COR-L47 (cell line): ENCODE data around the gene DHCR7.

Experiments used
- DNase-seq: peaks from one replicate; lab custom pipeline; 2025; lab: John Stamatoyannopoulos, UW

DHCR7 gene

DNA sequence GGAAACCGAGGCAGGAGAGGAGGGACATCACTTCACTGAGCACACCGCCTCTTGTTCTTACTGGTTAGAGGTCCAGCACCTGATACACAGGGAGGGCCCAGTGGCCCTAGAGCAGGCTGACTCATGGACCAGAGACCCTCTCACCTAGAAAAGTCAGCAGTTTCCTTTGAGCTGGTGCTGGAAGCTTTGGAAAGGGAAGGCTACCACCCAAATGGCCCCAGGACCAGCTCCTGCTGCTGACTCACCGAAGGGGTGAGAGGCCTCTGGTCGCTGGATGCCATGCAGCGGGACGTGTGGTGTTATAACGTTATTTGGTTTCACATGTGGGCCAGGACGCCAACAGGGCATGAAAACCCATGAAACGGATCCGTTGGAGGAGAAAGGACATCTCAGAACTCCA lies 8.6 kb upstream of the DHCR7 start:
- DNase-seq, result no peak

DNA sequence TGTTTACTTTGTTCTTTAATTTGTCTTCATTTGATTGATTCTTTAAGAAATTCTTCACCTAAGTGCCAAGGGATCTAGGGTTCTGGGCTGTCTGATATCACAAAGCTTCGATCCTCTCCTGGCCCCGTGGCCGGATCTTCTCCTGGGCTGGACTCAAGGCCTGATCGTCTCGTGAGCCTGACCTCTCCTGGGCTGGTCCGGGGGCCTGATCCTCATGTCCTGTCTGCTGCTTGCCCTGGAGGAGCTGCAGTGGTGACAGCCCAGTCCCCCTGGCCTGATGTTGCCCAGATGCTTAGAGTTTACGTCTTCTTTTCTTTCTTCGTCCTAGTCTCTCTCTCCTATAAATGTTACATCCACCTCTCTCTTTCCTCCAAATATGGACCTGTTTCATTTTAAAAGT lies 8.1 kb upstream of the DHCR7 start:
- no peak for DNase-seq

DNA sequence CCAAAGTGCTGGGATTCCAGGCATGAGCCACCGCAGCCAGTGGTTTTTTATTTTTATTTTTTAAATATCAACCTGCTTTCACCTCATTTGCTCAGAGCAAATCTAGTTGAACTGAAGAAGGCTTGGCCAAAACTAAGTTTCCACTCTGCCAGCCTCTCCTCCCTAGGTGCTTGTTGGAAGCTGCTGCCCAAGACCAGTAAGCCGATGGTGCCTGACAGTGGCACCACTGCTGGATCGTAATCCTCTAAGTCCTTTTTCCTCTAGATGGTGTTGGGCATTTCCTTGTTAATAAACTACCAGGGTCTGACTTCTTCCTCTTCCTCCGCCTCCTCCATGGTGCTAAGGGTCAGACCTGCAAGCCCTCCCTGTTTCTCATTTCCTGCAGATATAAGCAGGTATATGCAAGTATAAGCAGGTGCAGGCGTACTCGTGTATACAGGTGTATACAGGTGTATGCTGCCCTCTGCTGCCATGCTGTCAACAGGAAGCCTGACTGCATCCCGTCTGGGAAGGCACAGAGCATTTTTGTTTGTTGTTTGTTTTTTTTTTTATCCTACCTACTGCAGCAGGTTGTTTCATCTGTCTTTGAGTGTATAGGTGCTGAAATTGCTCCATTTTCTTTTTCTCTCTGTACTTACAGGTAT lies 6.4 kb upstream of the DHCR7 start:
- peak; percentile 6 for DNase-seq

DNA sequence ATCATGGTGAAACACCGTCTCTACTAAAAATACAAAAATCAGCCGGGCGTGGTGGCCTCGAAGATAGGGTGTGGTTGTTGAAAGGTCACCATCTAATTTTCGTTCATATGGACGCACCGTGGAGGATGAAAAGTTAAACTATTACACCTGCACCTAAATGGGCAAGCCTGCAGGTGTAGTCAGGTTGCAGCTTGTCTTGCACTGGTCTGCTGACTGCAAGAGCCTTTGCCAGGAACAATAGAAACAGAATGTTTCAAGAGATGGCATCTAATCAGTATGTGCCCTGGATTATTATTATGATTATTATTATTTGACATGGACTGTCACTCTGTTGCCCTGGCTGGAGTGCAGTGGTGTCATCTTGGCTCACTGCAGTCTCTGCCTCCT lies 5.7 kb upstream of the DHCR7 start:
- no peak for DNase-seq

DNA sequence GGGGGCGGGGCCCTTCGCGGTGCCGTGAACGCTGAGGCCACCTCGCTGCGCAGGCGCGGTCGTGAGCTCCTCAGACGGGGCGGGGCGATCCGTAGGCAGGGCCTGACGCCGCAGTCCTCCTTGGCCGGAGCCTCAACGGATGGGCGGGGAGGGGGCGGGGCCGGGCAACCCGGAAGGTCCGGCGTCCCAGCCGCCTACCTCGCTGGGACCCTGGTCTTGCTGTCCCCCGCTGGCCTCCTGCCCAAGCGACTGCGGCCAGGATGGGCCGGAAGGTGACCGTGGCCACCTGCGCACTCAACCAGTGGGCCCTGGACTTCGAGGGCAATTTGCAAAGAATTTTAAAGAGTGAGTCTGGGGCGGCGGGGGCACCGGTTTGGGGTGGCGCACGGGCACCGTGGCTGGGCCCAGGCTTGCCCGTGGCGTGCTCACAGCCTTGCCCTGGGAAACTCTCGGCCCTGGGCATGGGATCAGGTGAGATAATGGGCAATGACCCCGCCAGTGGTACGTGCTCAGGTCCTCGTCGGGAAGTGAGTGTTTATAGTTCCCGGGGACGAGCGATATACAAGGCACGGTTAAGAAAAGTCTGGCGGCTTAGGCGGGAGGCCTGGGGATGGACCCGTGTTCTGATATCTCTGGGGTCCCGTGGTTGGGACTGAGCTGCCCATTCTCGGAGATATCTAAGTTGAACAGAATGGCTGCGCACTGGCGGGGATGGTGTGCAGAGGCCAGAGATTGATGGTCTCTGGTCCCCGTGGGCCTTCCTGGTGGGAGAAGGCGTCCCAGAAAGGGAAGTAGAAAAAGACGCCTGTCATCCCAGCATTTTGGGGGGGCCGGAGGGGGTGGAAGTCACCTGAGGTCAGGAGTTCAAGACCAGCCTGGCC lies 5.1 kb upstream of the DHCR7 start, which contains the start of gene NADSYN1:
NADSYN1 (plus strand) TSS at position 167 of the 881 bp plus-strand sequence; CDS start at position 261, 94 bp downstream.
- peak; percentile 92 for DNase-seq

DNA sequence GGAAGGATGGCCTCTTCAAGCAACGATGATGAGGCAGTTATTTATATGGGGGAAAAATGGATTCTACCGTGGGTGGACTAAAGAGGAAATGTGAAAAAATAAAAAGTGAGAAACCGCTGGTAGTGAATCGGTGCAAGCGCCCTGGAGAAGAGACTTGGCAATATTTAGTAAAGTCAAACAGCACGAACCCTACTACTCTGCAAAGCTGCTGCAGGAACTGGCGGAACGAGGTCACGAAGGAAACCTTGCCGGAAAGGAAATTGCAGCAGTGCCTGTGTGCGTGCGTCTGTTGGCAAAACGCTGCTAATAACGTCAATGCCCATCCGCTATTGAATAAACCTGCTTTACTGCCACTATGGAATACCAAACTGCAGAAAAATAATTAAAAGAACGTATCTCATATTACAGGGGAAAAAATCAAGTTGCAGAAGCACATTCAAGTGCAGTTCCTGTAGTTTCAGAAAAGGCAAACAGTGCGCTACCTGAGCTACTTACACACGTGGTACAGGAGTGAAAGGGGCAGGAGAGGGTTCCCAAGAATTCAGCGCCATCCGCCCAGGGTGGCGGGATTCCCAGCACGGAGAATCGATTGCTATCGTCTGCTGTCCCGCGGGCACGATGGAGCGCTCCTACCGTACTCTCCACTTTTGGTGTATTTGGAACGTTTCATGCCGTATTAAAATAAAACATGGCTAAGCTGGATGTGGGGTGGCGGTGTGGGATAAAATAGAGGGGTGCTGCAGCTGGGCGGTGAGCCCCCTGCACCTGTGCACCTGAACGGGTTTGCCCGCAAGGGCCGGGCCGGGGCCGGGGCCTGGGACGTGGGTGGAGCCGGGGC lies 4.2 kb upstream of the DHCR7 start:
- peak; percentile 27 for DNase-seq

DNA sequence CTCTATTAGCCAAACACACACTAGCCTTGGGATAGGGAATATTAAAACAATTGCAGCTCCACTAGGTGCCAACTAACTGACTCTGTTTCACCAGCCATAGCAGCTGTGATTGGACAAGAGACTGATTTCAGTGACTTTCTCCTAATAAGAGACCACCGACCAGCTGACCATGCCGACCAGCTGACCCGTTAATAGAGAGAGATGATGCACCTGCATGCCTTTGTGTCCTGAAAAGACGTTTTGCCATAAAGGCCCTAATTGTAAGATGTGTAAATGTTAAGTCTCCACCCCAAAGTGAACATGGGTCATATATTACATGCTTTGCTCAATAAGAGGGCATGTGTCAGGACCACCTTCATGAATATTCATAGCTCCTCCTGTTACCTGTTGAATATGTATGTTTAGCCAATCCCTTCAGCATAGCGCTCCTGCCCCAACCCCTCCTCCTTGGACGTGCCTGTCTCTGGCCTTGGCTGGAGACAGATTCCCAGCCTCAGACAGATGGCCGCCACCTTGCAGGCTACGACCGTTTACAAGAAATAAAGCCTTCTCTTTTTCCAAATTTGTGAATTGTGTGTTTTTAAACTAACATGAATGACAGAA lies 3.5 kb upstream of the DHCR7 start:
- no peak for DNase-seq

DNA sequence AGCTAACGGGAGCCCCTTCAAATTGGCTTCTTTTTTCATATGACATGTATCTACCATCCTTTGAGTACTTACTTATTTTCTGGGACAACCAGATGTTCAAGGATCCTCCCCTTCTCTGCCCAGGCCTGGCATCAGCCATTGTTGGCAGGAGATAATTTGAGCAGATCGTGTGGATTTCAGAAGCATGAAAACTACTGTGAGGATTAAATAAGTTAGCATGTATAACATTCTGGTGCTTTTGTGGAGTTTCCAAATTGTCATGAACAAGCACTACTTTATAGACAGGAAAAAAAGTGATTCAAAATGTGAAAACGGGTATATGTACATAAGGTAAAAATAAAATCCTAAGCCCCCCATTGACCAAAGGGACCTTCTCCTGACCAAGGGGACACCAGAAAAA lies 2.7 kb upstream of the DHCR7 start:
- DNase-seq, result no peak

DNA sequence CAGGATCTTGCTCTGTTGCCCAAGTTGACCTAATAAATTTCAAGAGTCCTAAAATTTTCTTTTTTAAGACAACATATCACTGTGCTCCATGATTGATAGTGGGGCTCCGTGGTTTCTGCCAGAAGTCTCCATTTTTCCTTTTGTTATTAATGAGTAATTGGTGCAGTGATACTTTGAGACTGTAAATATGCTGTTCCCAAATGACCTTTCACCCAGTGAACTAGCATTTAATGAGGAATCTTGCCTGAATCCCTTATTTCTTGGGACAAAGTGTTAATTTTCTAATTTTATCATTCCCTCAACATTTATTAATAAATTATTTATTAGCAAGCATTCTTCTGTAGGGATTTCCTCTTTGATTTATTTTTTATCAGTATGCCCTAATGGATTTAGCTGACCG lies 2.3 kb upstream of the DHCR7 start:
- no peak for DNase-seq

DNA sequence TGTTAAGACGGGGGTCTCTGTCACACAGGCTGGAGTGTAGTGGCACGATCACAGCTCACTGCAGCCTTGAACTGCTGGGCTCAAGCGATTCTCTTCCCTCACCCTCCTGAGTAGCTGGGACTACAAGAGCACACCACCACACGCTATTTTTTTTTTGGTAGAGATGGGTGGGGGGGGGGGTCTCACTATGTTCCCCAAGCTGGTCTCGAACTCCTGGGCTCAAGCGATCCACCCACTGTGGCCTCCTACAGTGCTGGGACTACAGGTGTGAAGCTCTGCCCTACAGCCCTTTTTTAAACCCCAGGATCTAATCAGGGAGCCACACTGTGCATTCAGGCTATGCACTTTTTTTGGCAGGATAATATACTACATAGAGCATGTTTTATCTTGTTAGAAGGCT lies 1.4 kb upstream of the DHCR7 start:
- DNase-seq, result no peak

DNA sequence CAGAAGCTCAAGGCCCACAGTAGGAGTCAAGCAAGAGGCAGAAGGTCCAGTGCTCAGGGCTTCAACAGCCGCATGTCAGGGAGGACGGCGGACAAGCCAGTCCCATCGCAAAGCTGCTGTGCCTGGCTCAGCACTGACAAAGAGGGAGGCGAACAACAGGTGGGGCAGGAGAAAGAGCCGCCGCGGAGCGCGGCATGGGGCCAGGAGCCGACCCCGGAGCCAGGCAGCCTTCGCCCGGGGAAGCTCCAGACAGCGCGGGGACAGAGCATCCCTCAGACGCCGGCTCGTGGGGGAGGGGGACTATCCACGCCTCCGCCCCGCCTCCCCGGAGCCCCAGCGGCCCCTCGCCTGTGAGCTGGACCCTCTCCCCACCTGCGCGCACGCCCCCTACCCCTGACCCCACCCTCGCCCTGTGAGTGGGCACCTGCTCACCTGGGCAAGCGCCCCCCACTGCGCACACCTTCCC lies 369 bp downstream of the DHCR7 start:
- DNase-seq, result peak; percentile 70

DNA sequence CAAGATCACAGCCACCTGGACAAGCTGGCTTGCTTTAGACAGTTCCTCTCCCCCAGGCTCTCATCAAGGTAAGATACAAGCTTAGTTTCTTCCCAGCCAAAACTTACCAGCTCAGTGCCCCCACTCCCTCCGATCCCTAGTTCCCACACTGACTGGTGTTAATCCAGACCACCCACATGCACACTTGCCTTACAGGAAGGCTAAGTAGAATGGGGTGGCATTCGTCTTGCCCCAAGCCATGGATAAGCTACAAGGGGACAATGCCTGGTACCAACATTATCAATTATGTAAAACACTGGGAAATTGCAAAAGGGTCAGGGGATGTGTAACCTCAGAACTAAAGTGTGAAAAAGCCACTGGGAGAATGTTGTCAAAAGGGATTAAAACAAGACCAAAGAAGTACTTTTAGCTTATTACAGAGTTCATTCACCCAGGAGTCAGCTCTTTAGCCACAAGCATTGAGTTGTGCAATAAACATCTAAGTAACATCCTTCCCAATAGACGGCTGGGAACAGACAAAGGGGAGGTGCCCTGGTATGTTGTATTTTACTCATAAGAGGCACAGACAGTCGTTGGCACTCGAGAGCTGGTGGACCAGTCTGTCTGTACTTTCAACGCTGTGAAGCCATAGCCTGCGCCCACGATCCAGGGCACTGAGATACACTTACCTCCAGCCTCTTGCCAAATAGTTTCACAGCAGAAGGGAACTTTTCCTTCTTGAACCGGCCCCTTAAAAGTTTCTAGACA lies 1.1 kb downstream of the DHCR7 start:
- DNase-seq, result no peak

DNA sequence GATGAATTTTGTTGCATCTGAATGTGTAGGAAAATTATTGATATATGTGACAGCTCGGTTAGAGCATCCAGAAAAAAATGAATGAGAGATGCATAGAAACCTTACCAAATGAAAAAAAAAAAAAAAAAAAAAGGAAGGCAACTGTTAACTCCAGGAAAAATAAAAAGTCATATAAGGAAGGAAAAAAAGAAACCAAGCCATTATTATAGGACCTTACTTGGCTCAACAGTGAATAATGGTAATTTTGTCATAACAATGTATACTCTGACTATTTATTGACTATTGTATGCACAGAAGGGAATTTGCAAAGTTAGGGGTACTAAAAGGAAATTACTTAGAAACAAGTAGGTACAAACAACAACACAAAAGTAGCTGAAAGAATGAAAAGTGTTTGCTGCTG lies 2.0 kb downstream of the DHCR7 start:
- DNase-seq, result no peak

DNA sequence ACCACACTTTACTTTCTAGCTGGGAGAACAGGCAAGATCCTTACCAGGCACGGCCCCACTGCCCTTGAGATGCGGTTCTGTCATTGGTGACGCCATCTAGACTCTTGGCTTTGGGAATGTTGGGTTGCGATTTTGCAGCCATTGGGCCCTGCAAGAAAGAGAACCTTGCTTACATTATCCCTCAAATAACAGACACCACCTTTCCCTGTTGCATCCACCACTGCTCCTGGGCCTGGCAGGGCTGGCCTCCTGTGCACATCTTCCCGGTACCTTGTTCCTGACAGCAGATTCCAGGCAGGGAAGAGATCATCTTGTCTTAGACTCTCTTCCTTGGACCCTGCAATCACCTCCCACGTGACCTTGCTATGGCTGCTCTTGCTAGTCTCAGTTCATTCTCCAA lies 3.4 kb downstream of the DHCR7 start:
- no peak for DNase-seq

DNA sequence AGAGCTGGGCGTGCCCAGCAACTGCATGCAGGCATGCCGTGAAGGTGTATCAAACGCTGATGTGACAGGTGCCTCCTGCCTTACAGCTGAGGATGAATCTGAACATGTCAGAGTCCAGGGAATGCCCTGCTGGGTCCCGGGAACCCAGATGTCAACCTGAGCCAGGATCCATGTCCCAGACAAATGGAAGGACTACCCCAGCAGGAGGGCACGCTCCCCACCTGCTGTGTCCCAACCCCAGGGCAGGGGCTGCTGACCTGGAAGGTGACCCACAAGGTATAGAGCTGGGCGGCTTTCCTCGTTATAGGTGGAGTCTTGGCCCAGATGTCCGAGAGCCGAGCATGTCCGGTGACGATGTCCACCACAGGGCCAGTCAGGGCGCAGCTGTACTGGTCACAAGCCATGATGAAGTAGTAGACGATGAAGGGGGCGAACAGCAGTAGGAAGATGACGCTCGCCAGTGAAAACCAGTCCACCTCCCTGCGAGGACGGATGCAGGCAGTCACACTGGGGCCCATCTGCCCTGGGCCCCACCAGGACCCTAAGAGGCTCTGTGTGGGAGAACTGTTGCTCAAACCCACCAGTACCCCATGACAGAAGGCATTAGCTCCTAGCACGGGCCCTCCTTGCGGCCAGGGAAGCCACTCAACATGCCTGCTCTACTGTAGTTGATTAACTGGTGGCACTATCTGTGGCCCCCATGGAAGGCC lies 4.3 kb downstream of the DHCR7 start:
- DNase-seq, result no peak

DNA sequence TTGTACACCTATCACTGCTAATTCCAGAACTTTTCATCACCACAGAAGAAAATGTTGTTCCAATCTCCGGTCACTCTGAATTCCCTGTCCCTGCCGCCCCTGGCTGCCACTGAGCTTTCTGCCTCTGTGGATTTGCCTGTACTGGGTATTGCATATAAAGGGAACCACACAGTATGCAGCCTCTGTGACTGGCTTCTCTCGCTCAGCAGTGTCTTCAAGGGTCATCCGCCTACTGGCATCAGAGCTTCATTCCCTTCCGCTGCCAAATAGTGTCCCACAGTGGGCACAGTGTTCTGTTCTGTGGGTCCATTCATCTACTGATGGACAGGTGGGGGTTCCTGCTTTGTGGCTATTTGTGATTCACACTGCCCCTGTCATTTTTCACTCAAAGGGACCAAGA lies 5.3 kb downstream of the DHCR7 start:
- DNase-seq, result no peak

DNA sequence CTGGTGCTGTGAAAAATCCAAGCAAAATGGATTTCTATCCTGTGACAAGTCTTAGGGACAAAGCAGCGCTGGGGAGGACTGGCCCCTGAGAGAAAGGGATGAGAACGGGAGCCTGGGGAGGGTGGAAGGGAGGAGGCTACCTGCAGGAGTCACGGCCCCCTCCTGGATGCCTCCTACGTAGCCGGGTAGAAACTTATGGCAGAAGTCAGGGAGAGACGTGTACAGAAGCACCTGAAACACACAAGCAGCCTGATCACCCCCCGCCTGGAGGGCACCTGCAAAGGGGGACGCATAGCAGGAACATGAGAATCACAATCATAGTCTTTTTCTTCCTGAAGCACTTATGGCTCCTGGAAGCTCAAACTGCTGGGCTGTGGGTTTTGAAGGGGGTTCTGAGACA lies 6.1 kb downstream of the DHCR7 start:
- DNase-seq, result no peak

DNA sequence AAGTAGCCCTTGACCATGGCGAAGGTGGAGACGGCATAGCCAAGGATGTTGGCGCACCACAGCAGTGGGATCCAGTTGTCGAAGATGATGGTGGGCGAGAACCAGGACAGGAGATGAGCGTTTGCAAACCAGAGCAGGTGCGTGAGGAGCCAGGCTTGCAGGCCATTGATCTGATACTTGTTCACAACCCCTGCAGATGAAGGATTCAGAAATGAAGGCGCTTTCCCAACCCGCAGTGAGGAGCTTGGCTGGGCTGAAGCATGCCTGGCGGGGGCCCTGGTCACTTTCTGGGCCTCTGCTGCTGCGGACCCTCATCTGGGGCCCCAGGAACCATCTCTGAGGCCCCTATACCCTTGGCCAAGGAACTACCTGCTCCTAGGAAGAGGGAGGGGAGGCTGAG lies 6.9 kb downstream of the DHCR7 start:
- no peak for DNase-seq

DNA sequence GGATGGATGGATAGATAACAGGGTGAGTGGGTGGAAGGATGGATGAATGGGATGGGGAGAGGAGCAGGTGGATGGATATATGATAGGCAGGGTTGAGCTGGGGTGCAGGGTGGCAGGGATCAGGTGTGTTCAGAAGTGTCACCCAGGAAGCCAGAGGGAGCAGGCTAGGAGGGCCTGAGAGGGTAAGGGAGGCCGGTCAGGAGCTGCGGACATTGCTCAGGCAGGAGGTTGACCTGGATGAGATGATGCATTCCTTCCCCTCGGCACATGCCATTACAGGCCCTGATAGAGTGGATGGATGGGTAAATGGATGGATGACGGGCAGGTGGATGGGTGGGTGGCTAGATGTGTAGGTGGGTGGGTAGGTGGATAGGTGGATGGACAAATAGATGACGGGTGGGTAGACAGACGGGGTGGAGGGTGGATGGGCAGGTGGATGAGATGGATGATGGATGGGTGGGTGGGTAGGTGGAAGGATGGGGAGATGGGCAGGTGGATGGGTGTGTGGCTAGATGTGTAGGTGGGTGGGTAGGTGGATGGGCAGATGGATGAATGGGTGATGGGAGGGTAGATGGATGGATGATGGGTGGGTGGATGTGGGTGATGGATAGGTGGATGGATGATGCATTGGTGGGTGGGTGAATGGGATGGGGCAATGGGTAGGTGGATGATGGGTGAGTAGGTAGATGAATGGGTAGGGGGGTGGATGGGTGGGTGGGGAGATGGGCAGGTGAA lies 8.0 kb downstream of the DHCR7 start:
- no peak for DNase-seq

DNA sequence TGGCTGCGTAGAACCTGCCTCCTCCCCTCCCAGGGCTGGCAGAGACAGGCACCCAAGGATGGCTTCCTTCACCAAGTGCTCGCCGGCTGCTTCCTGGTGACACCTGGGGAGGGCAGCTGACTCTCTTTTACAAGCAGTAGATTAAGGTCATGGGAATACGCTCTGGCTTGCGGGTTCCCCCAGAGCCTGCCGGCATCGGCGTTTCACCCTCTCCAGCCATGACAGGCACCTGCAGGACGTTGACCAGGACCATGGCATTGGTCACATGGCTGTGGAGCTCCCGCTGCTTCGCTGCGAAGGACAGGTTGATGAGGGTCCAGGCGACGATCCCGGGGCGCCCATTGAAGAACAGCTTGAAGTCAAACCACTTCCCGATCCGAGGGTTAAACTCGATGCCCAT lies 9.5 kb downstream of the DHCR7 start:
- DNase-seq, result no peak
